Endothelial cell of umbilical vein (primary cell): ENCODE results near the gene NEB. TPM values are rescaled to one million over a fixed set of nuclear protein-coding genes. Genes with fewer than 3 reads are reported as not detected.

ENCODE experiments used
- BruUV-seq: library from RNA; stranded (reverse); fragments of 400-500 nt; replicated peaks from 2 replicates; lab custom pipeline; 2021; lab: Mats Ljungman, UMichigan
- CTCF ChIA-PET: fragments of 300-600, 350-600 bp; sonication (Branson Sonifier 250); formaldehyde crosslinking; loops from one replicate; lab custom pipeline; 2021; ENCODE audit warnings: antibody characterized with exemption, inconsistent platforms; lab: Charles Lee
- POLR2A ChIA-PET: fragments of 300-600, 350-600 bp; sonication (Branson Sonifier 250); formaldehyde crosslinking; loops from one replicate; lab custom pipeline; 2021; ENCODE audit warnings: antibody characterized with exemption, inconsistent platforms; lab: Charles Lee
- DNase-seq: peaks from one replicate; pipeline ENCODE4 v3.0.0-alpha.2; 2011; ENCODE audit warnings: low read depth, low spot score
- FAIRE-seq: peaks from 2 replicates; lab custom pipeline; 2011; peaks lifted over from hg19 to GRCh38; lab: Jason Lieb, UNC
- H2AFZ ChIP-seq: 2 replicates; pipeline ENCODE4 v1.6.0; 2012; ENCODE audit warnings: low read depth, low read length, control low read depth, inconsistent platforms
- H3K27ac ChIP-seq: 2 replicates; pipeline ENCODE4 v1.5.1; 2011; ENCODE audit warnings: low read depth, mild to moderate bottlenecking, control low read depth, low read length, moderate library complexity; ENCODE audit not compliant: insufficient read depth
- H3K27me3 ChIP-seq, 2 experiments: 2 replicates each; pipeline versions ENCODE4 v1.6.0 to v1.6.1; 2011; ENCODE audit warnings: low read length in 2 of 2, mixed read lengths in 1 of 2; ENCODE audit not compliant: control insufficient read depth in 2 of 2, insufficient read depth in 2 of 2
- H3K36me3 ChIP-seq, 2 experiments: 2 replicates in 1 of 2; 3 replicates in 1 of 2; pipeline ENCODE4 v1.5.1; 2011; ENCODE audit warnings: low read length in 2 of 2, mild to moderate bottlenecking in 1 of 2, moderate library complexity in 1 of 2; ENCODE audit not compliant: control insufficient read depth in 2 of 2, insufficient read depth in 2 of 2; ENCODE audit errors: extremely low read depth in 1 of 2
- H3K4me1 ChIP-seq: 3 replicates; pipeline ENCODE4 v1.5.1; 2011; ENCODE audit warnings: mild to moderate bottlenecking, low read length; ENCODE audit not compliant: control insufficient read depth, insufficient read depth; ENCODE audit errors: extremely low read depth
- H3K4me2 ChIP-seq: 2 replicates; pipeline ENCODE4 v1.6.1; 2011; ENCODE audit warnings: low read length, control low read depth, mixed read lengths; ENCODE audit not compliant: insufficient read depth
- H3K4me3 ChIP-seq, 3 experiments: fragments of 200-600 bp in 1 of 3; sonication (generic), shearing (Covaris generic) in 1 of 3; replicated peaks in 1 of 3; 2 replicates each; pipeline ENCODE4 v1.5.1; 2011 to 2016; ENCODE audit warnings: control low read depth in 3 of 3, low read length in 3 of 3, mild to moderate bottlenecking in 2 of 3, inconsistent platforms in 1 of 3, low read depth in 1 of 3, moderate library complexity in 1 of 3; ENCODE audit not compliant: insufficient read depth in 1 of 3
- H3K79me2 ChIP-seq: 2 replicates; pipeline ENCODE4 v1.6.0; 2012; ENCODE audit warnings: low read length, inconsistent platforms; ENCODE audit not compliant: control insufficient read depth, insufficient read depth
- H3K9ac ChIP-seq: replicated peaks from 2 replicates; pipeline ENCODE3; 2011; ENCODE audit warnings: low read length, control low read depth; ENCODE audit not compliant: insufficient read depth; ENCODE audit errors: extremely low read depth
- H3K9me1 ChIP-seq: replicated peaks from 3 replicates; pipeline ENCODE4 v1.6.0; 2011; ENCODE audit warnings: mild to moderate bottlenecking, low read length; ENCODE audit not compliant: control insufficient read depth, insufficient read depth; ENCODE audit errors: extremely low read depth
- H3K9me3 ChIP-seq: replicated peaks from 2 replicates; pipeline ENCODE4 v1.5.1; 2012; ENCODE audit warnings: low read length, inconsistent platforms; ENCODE audit not compliant: control insufficient read depth, insufficient read depth
- H4K20me1 ChIP-seq: replicated peaks from 2 replicates; pipeline ENCODE3; 2011; ENCODE audit warnings: mild to moderate bottlenecking, low read length; ENCODE audit not compliant: control insufficient read depth, insufficient read depth; ENCODE audit errors: extremely low read depth
- EZH2 ChIP-seq: IDR thresholded peaks from 2 replicates; pipeline ENCODE4 v1.6.1; 2012; ENCODE audit warnings: borderline replicate concordance, low read depth, mild to moderate bottlenecking, moderate library complexity, low read length, inconsistent platforms; ENCODE audit not compliant: severe bottlenecking
- FOS ChIP-seq: IDR thresholded peaks from 2 replicates; pipeline ENCODE4 v1.6.1; 2011; ENCODE audit warnings: mild to moderate bottlenecking, low read length, moderate library complexity, borderline replicate concordance; ENCODE audit not compliant: insufficient read depth
- GATA2 ChIP-seq: IDR thresholded peaks from 2 replicates; pipeline ENCODE4 v1.7.0; 2011; ENCODE audit warnings: low read depth, mild to moderate bottlenecking, moderate library complexity, mixed read lengths, low read length; ENCODE audit not compliant: insufficient read length, insufficient read depth
- JUN ChIP-seq: IDR thresholded peaks from 2 replicates; pipeline ENCODE4 v1.6.1; 2011; ENCODE audit warnings: borderline replicate concordance, low read depth; ENCODE audit not compliant: insufficient read length, insufficient read depth
- MYC ChIP-seq: IDR thresholded peaks from one replicate; pipeline ENCODE4 v1.6.1; 2011; ENCODE audit warnings: mild to moderate bottlenecking, low read depth, low read length
- POLR2A ChIP-seq: IDR thresholded peaks from 2 replicates; pipeline ENCODE4 v1.6.1; 2012; ENCODE audit warnings: low read depth, mild to moderate bottlenecking, control low read depth, low read length
- POLR2AphosphoS5 ChIP-seq: IDR thresholded peaks from 2 replicates; pipeline ENCODE4 v1.6.1; 2012; ENCODE audit warnings: low read depth, mild to moderate bottlenecking, control low read depth, low read length, moderate library complexity; ENCODE audit not compliant: insufficient read depth
- dilution Hi-C: fragments of 300-500 bp; cut with MboI; formaldehyde crosslinking; loops from one replicate; pipeline ENCODE4 v1.15.0; 2019; ENCODE audit warnings: low sequenced_read_pairs; ENCODE audit not compliant: extremely low pct_ligation_motif_present
- intact Hi-C: fragments of 100-400 bp; cut with micrococcal nuclease; formaldehyde crosslinking; loops from one replicate; pipeline ENCODE4 v1.10.0; 2022
- polyA plus RNA-seq, 4 experiments: library from polyadenylated mRNA; depleted of rRNA in 3 of 4; stranded (reverse) in 3 of 4; unstranded in 1 of 4; fragments of >200 nt; gene quantifications; 2 replicates each; pipeline versions ENCODE4 v1.2.1 to v1.2.3, GENCODE V29; 2011 to 2012; ENCODE audit warnings: missing spikeins in 1 of 4
- total RNA-seq: library from RNA; stranded (reverse); gene quantifications from 2 replicates; pipeline ENCODE4 v1.2.3, GENCODE V29; 2021
- TF ChIP-seq, protein P1 (sequence below): IDR thresholded peaks from 2 replicates; pipeline ENCODE4 v1.6.1; 2011; ENCODE audit not compliant: insufficient read depth, insufficient read length
- TF ChIP-seq, protein P2 (sequence below), 2 donors: IDR thresholded peaks; 1 replicate in 1 of 2; 2 replicates in 1 of 2; pipeline ENCODE4 v1.5.1; 2011; ENCODE audit warnings: low read length in 2 of 2, mild to moderate bottlenecking in 2 of 2, moderate library complexity in 2 of 2, control low read depth in 1 of 2, inconsistent platforms in 1 of 2, low read depth in 1 of 2; ENCODE audit not compliant: insufficient read depth in 1 of 2; ENCODE audit errors: extremely low read depth in 1 of 2

NEB gene
- total and polyA plus RNA-seq, 2 donors (not counting 3 experiments of a cell fraction or from before 2014, with no cell fraction given): 0.84 to 1.8 TPM

DNA sequence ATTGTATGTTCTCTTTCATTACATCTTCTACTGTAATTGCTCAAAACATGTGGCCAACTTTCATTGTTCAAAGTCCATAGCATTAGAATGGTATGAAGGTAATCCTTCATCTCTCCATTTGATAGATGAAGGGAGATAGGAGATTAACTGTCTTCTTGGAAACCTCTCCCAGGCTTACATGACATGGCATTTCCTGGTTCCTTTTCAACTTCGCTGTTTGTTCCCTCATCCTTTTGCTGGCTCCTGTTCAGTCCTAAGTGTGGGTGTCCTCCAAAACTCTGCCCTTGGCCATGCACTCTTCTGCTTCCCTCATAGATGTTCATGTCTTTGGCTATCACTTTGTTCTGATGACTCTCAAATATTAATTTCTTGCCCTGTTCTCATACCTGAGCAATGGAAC, 13.8 kb downstream of the NEB start:
- H3K9me1 ChIP-seq: no peaks in the 10 kb centered on the region
- CTCF ChIA-PET: no interaction called here
- no peaks in the 10 kb centered on the region for H3K4me1 ChIP-seq
- H3K79me2 ChIP-seq: no peaks in the 10 kb centered on the region
- no TSS peak for BruUV-seq
- H3K27ac ChIP-seq: no peak overlapping the region
- H2AFZ ChIP-seq: no peak overlapping the region
- FAIRE-seq (no peak), DNase-seq (no peak)
- no peak overlapping the region for H3K4me2 ChIP-seq
- TF ChIP-seq, protein P1, sequence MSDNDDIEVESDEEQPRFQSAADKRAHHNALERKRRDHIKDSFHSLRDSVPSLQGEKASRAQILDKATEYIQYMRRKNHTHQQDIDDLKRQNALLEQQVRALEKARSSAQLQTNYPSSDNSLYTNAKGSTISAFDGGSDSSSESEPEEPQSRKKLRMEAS: no peak
- TF ChIP-seq MYC (no peak), POLR2A (no peak), GATA2 (no peak), EZH2 (no peak), FOS (no peak), POLR2AphosphoS5 (no peak), JUN (no peak)
- TF ChIP-seq, protein P2, sequence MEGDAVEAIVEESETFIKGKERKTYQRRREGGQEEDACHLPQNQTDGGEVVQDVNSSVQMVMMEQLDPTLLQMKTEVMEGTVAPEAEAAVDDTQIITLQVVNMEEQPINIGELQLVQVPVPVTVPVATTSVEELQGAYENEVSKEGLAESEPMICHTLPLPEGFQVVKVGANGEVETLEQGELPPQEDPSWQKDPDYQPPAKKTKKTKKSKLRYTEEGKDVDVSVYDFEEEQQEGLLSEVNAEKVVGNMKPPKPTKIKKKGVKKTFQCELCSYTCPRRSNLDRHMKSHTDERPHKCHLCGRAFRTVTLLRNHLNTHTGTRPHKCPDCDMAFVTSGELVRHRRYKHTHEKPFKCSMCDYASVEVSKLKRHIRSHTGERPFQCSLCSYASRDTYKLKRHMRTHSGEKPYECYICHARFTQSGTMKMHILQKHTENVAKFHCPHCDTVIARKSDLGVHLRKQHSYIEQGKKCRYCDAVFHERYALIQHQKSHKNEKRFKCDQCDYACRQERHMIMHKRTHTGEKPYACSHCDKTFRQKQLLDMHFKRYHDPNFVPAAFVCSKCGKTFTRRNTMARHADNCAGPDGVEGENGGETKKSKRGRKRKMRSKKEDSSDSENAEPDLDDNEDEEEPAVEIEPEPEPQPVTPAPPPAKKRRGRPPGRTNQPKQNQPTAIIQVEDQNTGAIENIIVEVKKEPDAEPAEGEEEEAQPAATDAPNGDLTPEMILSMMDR (IDR thresholded peaks at IDR 0.05; ENCODE audit: extremely low read depth in 1 of 2, insufficient read depth in 1 of 2, low read depth in 1 of 2, low read length in 2 of 2): no peak
- POLR2A ChIA-PET: no interaction called here
- intact Hi-C loops (no loop called here), dilution Hi-C loops (no loop called here)
- no peaks in the 10 kb centered on the region for H3K9me3 ChIP-seq
- H3K36me3 ChIP-seq: no peaks in the 10 kb centered on the region
- H3K27me3 ChIP-seq: peaks cover 3% of the 10 kb centered on the region in 2 experiments
- H4K20me1 ChIP-seq: no peaks in the 10 kb centered on the region
- H3K9ac ChIP-seq: no peak overlapping the region
- H3K4me3 ChIP-seq: no peak overlapping the region
